ENCODE measurements around the gene STK39.

Gene STK39

GRCh38 chr2:168165985-168166901, 81.2 kb downstream of the STK39 start:
- no peak for DNase-seq (ENCODE audit: low read depth in 2 of 3, low spot score in 2 of 3)

- no peak for DNase-seq (ENCODE audit: low read depth in 2 of 3, low spot score in 2 of 3)
Observed at GRCh38 chr2:168165397-168165796, 82.0 kb downstream of the STK39 start.

- no peak for DNase-seq (ENCODE audit: low read depth in 2 of 3, low spot score in 2 of 3)
Observed at GRCh38 chr2:168160897-168161296, 86.5 kb downstream of the STK39 start.

- no peak for DNase-seq (ENCODE audit: low read depth in 2 of 3, low spot score in 2 of 3)
Observed at GRCh38 chr2:168159754-168160585, 87.4 kb downstream of the STK39 start.

- DNase-seq (ENCODE audit: low read depth in 2 of 3, low spot score in 2 of 3) = no peak
Observed at GRCh38 chr2:168158586-168158985, 88.8 kb downstream of the STK39 start.

GRCh38 chr2:168157926-168158325, 89.5 kb downstream of the STK39 start:
- DNase-seq (ENCODE audit: low read depth in 2 of 3, low spot score in 2 of 3) = no peak

- no peak for DNase-seq (ENCODE audit: low read depth in 2 of 3, low spot score in 2 of 3)
Observed at GRCh38 chr2:168157070-168157469, 90.3 kb downstream of the STK39 start.

GRCh38 chr2:168156661-168157060, 90.7 kb downstream of the STK39 start:
- DNase-seq (ENCODE audit: low read depth in 2 of 3, low spot score in 2 of 3) = no peak

GRCh38 chr2:168155680-168156079, 91.7 kb downstream of the STK39 start:
- DNase-seq (ENCODE audit: low read depth in 2 of 3, low spot score in 2 of 3) = no peak

- DNase-seq (ENCODE audit: low read depth in 2 of 3, low spot score in 2 of 3) = no peak
Observed at GRCh38 chr2:168155046-168155445, 92.3 kb downstream of the STK39 start.

GRCh38 chr2:168152902-168153530, 94.4 kb downstream of the STK39 start:
- no peak for DNase-seq (ENCODE audit: low read depth in 2 of 3, low spot score in 2 of 3)

- DNase-seq (ENCODE audit: low read depth in 2 of 3, low spot score in 2 of 3) = no peak
Observed at GRCh38 chr2:168149986-168150385, 97.4 kb downstream of the STK39 start.

GRCh38 chr2:168149150-168149974, 98.0 kb downstream of the STK39 start:
- no peak for DNase-seq (ENCODE audit: low read depth in 2 of 3, low spot score in 2 of 3)

GRCh38 chr2:168147830-168148794, 99.3 kb downstream of the STK39 start:
- no peak for DNase-seq (ENCODE audit: low read depth in 2 of 3, low spot score in 2 of 3)

GRCh38 chr2:168146892-168147810, 100.2 kb downstream of the STK39 start:
- no peak for DNase-seq (ENCODE audit: low read depth in 2 of 3, low spot score in 2 of 3)

- DNase-seq (ENCODE audit: low read depth in 2 of 3, low spot score in 2 of 3) = no peak
Observed at GRCh38 chr2:168145426-168146310, 101.7 kb downstream of the STK39 start.

- DNase-seq (ENCODE audit: low read depth in 2 of 3, low spot score in 2 of 3) = no peak
Observed at GRCh38 chr2:168145011-168145410, 102.4 kb downstream of the STK39 start.

- no peak for DNase-seq (ENCODE audit: low read depth in 2 of 3, low spot score in 2 of 3)
Observed at GRCh38 chr2:168143813-168144212, 103.6 kb downstream of the STK39 start.

All from activated CD8-positive, alpha-beta memory T cell treated with anti-CD3 and anti-CD28 coated beads for 48 hours (primary cell).